AG04450 (cell line): ENCODE results near the gene DSCAML1. TPM values are rescaled to one million over a fixed set of nuclear protein-coding genes. Genes with fewer than 3 reads are reported as not detected.

Experiments
- CTCF ChIA-PET: fragments of 300-600, 350-600 bp; formaldehyde crosslinking; extraction: SDS; loops from one replicate; lab custom pipeline; 2022; ENCODE audit warnings: antibody characterized with exemption, inconsistent platforms; lab: Charles Lee
- POLR2A ChIA-PET: fragments of 350-600 bp; formaldehyde crosslinking; extraction: SDS; loops from one replicate; lab custom pipeline; 2021; ENCODE audit warnings: antibody characterized with exemption, inconsistent platforms; lab: Yijun Ruan, JAX
- DNase-seq: peaks from one replicate; pipeline ENCODE4 v3.0.0-alpha.2; 2011; ENCODE audit warnings: low read depth, low spot score
- H3K27ac ChIP-seq: one replicate; pipeline ENCODE4 v1.5.1; 2012; ENCODE audit warnings: low read depth, low read length, control low read depth
- H3K27me3 ChIP-seq: one replicate; pipeline ENCODE4 v1.6.0; 2012; ENCODE audit warnings: low read length; ENCODE audit not compliant: control insufficient read depth, insufficient read depth
- H3K4me3 ChIP-seq: 2 replicates; pipeline ENCODE4 v1.5.1; 2011; ENCODE audit warnings: mild to moderate bottlenecking, low read depth, low read length, control low read depth
- H3K9me3 ChIP-seq: 2 replicates; pipeline ENCODE4 v1.5.1; 2012; ENCODE audit warnings: low read length; ENCODE audit not compliant: control insufficient read depth, insufficient read depth
- polyA plus RNA-seq: library from polyadenylated mRNA; depleted of rRNA; stranded (reverse); fragments of >200 nt; gene quantifications from 2 replicates; pipeline ENCODE4 v1.2.3, GENCODE V29; 2011
- TF ChIP-seq, protein P1 (sequence below): IDR thresholded peaks from 2 replicates; pipeline ENCODE4 v1.5.1; 2011; ENCODE audit warnings: low read depth, low read length, control low read depth, inconsistent platforms

DSCAML1 gene
- polyA plus RNA-seq, 1 experiment = not detected

DNA sequence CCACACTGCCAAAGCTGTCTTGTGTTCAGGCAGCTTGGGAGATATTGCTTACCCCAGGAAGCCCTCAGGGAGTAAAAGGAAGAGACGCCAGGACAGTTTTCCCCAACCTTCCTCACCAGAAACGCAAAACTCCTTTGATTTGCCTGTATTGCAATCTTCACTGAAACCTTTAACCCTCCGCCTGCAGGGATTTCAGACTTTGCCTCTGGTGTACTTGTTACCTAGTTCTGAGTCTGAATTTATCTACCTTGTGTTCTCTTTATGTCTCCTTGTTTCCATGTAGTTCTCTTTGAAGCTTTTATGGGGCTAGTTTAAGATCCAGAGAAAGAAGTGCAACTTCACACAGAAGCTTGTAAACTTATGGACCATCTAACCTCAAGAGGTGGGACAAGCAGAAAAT, 154.2 kb downstream of the DSCAML1 start:
- H3K27me3 ChIP-seq = peaks cover 25% of the 10 kb centered on the region
- ChIA-PET POLR2A (no interaction called here), CTCF (interaction anchor here (1.4 kb wide), 1 partner anchor 21 kb away, joined by 5 read pairs; no protein-coding TSS in a partner anchor)
- no peak overlapping the region for H3K27ac ChIP-seq
- TF ChIP-seq, protein P1, sequence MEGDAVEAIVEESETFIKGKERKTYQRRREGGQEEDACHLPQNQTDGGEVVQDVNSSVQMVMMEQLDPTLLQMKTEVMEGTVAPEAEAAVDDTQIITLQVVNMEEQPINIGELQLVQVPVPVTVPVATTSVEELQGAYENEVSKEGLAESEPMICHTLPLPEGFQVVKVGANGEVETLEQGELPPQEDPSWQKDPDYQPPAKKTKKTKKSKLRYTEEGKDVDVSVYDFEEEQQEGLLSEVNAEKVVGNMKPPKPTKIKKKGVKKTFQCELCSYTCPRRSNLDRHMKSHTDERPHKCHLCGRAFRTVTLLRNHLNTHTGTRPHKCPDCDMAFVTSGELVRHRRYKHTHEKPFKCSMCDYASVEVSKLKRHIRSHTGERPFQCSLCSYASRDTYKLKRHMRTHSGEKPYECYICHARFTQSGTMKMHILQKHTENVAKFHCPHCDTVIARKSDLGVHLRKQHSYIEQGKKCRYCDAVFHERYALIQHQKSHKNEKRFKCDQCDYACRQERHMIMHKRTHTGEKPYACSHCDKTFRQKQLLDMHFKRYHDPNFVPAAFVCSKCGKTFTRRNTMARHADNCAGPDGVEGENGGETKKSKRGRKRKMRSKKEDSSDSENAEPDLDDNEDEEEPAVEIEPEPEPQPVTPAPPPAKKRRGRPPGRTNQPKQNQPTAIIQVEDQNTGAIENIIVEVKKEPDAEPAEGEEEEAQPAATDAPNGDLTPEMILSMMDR = no peak
- H3K4me3 ChIP-seq = no peak overlapping the region
- DNase-seq = no peak
- no peaks in the 10 kb centered on the region; the same call in 1 of the 2 replicates for H3K9me3 ChIP-seq

DNA sequence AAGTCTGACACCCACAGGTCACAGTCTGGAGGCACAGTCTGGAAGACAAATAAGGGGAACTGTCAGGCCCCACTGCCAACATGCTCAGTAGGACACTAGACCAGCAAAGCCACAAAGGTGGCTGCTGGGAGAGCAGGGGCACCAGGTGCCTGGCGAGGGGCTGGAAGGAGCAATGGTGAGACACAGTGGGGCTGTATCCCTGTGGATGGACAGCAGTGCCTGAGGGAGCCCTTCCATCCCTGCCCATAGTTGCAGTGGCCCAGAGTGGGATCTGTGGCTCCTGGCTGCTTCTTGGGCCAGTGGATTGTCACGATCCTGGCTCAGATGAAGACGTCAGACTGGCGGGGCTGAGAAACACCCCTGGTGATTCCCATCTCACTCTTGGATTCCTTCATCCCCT, 154.6 kb downstream of the DSCAML1 start:
- CTCF ChIA-PET = interaction anchor here (1.4 kb wide), 1 partner anchor 21 kb away, joined by 5 read pairs; no protein-coding TSS in a partner anchor

DNA sequence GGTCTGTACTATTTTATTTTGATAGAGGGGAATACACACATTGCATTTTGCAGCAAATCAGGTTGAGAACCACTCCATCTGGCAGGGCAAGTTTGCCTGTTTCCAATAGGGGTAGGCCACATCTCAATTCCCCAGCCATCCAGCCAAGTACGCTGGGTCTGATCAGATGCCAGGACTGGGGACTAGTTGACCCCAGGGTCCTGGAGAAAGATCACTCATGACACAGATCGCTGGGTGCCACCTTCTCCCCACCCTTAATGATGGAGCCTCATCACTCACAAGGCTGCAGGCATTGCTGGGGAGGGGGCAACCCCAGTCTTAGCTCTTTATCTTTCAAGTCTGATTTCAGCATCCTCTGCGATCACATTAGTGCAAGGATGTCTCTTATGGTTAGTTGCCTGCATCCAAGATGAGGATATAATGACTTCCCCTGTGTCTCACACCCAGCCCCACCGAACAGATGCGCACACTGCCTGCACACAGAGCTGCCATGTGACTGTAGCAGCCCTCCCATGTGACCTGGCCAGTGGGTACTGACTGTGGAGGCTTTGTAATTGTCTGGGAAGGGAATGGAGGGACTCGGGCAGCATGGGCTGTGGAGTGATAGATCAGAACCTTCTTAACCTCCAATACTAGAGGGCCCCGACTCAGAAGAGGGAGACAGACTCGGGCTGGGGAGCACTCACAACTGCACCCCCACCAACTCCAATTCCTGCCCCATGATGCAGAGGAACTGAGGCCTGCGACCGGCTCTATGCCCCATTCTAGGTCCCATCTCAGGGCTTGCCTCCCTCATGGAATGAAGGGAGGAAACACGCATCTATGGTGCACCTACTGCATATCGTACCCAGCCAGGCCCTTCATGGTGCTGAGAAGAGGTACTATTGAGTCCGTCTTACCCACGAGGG, 155.8 kb downstream of the DSCAML1 start:
- POLR2A ChIA-PET = no interaction called here
- H3K9me3 ChIP-seq = no peaks in the 10 kb centered on the region; the same call in 1 of the 2 replicates
- peaks cover 28% of the 10 kb centered on the region for H3K27me3 ChIP-seq
- TF ChIP-seq, protein P1 = no peak
- no peak overlapping the region for H3K27ac ChIP-seq
- no peak overlapping the region for H3K4me3 ChIP-seq
- CTCF ChIA-PET = no interaction called here
- no peak for DNase-seq

More for the DNA sequence above, 154.6 kb downstream of the DSCAML1 start:
- POLR2A ChIA-PET = no interaction called here
- Histone ChIP-seq H3K27me3 (peaks cover 28% of the 10 kb centered on the region), H3K27ac (no peak overlapping the region), H3K4me3 (no peak overlapping the region), H3K9me3 (no peaks in the 10 kb centered on the region; the same call in 1 of the 2 replicates)
- DNase-seq = no peak
- TF ChIP-seq, protein P1 = no peak

- CTCF ChIA-PET = interaction anchor here (1.3 kb wide), 1 partner anchor 214 kb away, joined by 4 read pairs; no protein-coding TSS in a partner anchor
Measured at GRCh38 chr11:117640041-117640440, 157.0 kb downstream of the DSCAML1 start.

More at GRCh38 chr11:117640041-117640440, 157.0 kb downstream of the DSCAML1 start:
- TF ChIP-seq, protein P1 = no peak
- Histone ChIP-seq H3K27ac (no peak overlapping the region), H3K27me3 (peaks cover 26% of the 10 kb centered on the region), H3K9me3 (no peaks in the 10 kb centered on the region; the same call in 1 of the 2 replicates), H3K4me3 (no peak overlapping the region)
- POLR2A ChIA-PET = no interaction called here
- DNase-seq = no peak
